GM19463 (cell line): ENCODE results near the gene MGAT4B.
A peak's percentile ranks its signal among the peaks of the same experiment; 100 is the strongest.
"Not testable (repeated sequence)": the region's sequence is repeated elsewhere in the genome, so short reads cannot be mapped to it uniquely, and the experiment has no call there.

Experiments
- ATAC-seq: cut with Tn5 transposase; IDR thresholded peaks from one replicate; pipeline ENCODE4 v1.9.1; 2021; ENCODE audit warnings: mild to moderate bottlenecking, moderate library complexity; ENCODE audit not compliant: unreplicated experiment

The MGAT4B gene

DNA sequence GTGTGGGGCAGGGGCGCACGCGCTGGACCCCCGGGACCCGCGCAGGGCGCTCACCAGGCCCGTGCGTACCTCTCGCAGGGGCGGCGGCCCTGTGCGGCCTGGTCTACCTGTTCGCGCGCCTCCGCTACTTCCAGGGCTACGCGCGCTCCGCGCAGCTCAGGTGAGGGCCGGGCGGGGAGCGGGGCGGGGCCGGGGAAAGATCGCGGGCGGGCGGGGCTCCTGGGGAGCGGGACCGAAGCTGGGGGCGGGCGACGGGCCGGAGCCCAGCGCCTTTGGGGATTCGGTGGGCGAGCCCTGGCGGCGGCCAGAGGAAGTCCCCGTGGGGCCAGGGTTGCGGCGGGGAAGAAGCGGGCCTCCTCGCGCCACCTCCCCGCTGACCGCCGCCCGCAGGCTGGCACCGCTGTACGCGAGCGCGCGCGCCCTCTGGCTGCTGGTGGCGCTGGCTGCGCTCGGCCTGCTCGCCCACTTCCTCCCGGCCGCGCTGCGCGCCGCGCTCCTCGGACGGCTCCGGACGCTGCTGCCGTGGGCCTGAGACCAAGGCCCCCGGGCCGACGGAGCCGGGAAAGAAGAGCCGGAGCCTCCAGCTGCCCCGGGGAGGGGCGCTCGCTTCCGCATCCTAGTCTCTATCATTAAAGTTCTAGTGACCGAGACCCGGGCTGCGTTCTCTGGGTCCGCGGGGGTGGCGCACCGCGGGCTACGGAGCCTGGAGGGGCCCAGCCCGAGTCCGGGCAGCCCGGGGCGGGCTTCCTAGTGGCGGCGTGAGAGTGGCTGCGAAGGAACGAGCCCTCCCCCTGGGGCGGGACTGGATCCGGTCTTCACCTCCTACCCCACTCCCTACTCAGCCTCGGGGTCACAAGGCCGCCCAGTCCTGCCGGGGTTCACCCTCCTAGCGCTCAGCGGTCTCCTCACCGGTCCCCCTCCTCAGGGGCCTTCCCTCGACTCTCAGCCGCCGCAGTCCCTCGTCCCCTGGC, 10.5 kb downstream of the MGAT4B start:
- ATAC-seq, result peak; percentile 73

DNA sequence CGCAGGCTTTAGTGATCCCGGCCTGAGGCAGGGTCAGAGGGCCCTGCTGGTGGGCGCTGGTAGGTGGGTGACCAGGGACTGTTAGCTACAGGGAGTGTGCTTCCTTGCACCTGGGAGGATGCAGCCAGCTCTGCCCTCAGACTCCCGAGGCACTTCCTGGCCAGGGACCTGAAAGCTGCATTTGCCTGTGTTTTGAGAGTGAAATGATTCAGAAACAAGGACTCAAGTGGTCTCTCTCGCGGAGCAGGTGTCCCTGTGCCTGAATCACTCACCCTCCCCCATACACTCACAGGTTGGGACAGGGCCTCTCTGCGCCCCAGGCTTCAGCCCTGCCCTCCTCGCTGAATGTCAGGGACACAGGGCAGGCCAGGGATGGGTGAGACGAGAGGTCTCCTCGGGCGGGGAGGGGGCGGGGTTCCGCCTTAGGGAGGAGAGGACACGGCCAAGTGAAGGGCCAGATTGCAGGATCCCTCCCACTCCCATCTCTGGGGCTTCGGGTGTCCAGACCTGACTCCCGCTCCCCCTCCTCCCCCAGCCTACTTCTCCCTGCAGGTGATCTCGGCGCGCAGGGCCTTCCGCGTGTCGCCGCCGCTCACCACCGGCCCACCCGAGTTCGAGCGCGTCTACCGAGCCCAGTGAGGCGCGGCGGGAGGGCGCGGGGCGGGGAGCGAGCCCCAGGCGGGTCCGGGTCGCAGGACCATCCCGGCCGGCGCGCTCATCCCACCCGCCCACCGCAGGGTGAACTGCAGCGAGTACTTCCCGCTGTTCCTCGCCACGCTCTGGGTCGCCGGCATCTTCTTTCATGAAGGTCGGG, 11.4 kb downstream of the MGAT4B start:
- peak; percentile 1 for ATAC-seq

DNA sequence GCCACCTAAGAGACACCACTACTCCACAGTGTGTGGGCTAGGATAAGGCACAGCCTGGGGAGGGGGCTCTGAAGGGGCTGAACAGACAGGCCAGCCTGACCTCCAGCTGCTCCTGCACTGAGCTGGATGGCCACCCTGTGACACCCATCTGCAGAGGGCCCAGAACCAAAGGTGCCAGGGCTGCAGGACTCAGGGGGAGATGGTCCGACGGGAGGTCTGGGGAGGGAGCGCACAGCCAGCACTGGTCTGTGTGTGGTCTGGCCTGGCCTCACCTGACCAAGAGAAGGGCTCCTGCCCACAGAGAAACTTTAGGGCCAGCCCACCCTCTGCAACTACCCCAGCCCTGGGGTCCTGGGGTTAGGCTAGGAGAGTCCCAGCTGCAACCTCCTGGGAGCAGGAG, 12.1 kb downstream of the MGAT4B start:
- no peak for ATAC-seq

DNA sequence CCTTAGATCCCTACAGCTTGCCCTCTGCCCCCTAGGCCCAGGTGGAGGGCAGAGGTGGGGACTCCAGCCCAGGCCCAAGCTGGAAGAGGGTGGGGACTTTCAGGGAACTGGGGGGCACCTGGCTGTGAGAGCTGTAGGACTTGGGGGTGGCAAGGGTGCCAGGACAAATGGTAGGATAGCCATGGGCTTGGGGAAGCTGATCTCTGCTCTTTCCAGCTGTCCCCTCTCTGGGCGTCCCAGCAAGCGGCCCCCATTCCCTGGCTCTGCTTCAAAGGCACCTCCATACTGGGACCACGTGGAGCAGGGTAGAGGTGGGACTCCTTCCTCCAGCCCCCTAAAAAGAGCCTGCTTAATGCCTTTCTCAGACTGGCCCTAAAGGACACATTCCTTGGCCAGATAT, 12.5 kb downstream of the MGAT4B start:
- ATAC-seq, result no peak

DNA sequence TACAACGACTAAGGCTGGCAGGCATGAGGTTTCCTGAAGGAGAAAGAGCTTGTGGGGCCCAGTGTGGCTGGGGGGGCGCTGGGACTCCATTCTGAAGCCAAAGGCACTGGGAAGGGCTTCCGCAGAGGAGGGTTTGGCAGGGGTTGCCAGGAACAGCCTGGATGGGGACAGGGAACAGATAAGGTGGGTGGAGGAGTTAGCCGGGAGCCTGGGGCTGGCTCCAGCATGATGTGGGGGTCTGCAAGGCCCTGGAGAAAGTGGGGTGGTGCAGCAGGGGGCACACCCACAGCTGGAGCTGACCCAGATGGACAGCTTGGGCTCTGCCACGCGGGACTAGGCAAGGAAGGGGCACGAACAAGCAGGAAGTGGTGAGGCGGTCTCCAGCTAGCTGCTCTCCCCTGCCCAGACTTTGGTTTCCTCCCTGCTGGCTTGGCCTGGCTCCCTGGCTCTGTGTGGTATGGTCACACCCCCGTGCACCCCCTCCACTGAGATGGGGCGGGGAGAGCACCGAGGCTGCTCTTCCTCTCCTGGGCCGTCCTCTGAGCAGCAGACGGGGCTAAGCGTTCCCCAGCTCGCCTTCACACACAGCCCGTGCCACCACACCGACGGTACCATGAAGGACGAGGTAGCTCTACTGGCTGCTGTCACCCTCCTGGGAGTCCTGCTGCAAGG, 13.1 kb downstream of the MGAT4B start, which contains the start of gene LTC4S:
TSS of gene LTC4S (plus strand) at position 519 of the 672 bp plus-strand sequence. CDS start at position 614, 95 bp downstream.
- ATAC-seq, result no peak

DNA sequence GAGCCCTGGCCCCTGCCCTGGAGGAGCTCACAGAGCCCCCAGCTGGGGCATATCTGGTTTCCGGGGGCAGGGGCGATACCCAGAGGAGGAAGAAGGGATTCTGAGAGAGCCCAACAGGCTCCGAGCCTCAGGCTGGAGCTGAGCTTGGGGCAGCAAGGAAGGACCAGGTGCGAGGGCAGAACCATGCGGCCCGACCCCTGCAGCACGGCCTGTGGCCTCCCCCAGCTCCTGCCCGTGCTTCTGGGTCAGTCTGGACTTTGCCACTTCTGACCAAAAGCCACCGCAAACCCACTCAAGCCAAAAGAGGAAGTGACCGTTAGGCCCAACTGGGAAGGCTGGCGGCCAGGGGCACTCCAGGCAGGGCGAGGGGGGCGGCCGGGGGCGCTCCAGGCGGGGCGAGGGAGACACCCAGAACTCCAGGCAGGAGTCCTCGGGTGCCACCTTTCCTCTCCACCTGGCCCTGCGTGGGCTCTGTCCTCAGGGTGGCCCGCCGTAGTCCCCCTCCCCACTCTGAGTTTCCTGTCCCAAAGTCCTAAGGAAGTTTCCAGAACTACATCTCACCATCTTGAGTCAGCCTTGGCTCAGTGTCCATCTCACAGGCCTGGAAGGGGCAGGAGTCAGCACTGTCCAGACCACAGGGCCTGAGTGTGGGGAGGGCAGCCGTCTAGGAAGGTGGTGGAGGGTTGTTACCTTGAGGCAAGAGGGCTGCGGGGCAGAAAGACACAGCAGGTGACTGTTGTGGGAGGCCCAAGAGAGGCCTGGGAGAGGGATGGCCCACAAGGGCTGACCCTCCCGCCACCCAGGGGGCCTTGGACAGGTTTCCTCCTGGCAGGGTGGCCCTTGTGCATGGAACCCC, 13.8 kb downstream of the MGAT4B start:
- no peak for ATAC-seq

DNA sequence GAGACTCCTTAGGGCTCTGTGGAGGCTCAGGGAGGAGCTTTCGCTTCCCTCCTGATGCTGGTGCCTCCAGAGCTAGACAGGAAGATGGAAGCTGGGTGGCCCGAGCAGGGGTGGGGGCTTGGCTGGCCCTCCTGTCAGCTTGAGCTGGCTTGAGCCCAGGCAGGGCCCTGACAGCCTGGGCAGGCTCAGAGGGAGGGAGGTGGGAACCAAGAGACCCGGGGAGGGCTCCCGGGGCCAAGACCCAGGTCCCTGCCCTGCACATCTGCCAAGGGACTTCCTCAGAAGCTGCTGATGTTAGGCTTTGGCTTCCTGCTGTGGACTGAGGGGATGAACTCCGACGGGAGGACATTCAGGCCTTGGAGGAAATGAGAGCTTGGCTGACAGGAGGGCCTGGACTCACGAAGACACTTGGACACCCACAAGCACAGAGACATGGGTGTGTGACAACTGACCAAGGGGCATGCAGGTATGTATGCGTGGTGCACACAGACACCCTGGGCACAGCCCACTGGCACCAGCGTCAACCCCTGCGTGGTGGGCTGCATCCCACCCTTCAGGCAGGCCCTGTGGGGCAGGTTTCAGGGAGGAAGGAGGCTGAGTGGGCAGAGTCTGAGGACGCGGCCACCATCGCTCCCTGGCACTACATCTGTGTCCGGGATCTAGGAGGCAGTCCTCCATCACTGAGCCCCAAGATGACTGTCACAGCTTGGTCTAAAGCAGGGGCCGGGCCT, 14.6 kb downstream of the MGAT4B start:
- ATAC-seq, result no peak

DNA sequence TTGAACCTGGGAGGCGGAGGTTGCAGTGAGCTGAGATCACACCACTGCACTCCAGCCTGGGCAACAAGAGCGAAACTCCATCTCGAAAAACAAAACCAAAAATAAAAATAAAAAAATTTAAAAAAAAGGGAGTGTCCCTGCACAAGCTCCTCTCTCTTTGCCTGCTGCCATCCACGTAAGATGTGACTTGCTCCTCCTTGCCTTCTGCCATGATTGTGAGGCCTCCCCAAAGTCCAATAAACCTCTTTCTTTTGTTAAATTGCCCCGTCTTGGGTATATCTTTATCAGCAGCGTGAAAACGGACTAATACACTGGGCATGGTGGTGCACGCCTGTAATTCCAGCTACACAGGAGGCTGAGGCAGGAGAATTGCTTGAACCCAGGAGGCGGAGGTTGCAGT, 17.4 kb downstream of the MGAT4B start:
- not testable (repeated sequence) for ATAC-seq

DNA sequence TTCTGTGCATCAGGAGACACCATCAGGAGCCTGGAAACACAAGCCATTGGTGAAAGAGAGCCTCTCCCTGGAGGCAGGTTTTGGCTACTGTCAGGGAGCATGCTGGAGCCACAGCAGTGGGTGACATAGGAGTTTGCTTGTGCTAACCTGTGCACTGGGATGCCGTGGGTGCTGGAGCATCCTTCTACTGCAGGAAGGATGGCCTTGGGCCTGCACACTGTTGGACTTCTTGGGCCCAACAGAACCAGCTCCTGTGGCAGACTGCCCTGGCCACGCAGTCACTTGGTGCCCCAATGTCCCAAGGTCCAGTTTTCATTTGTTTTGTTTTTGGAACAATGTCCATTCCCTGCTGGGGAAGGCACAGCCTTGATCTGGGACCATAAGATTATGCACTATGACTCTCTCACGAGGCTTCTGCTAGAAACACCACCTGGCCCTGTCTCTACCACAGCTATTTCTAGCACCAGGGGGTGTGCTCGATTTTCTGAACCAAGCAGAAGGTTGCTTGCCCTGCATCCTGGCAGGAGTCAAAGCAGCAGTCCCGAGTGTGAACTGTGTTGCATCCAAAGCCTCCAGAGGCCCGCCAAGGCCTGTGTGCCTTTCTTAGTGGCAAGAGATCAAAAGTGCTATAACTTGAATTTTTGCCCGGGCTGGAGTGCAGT, 18.3 kb downstream of the MGAT4B start:
- no peak for ATAC-seq

DNA sequence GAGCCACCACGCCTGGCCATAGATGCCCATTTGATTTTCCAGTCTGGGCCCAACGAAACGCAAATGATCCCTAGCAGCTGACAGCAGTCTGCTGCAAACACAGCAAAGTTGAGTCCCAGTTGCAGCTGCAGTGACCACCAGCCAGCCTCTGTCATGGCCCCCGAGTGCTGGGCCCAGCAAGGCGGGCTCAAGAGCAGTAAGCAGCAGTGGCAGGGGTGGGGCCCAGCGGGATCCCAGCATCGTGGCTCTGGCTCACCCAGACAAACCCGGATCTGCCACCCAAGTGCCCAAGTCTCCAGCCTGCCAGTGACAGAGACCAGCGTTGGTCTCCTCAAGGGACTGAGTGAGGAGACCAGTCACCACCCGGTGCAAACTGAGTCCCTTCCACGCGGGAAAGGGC, 19.8 kb downstream of the MGAT4B start:
- no peak for ATAC-seq

DNA sequence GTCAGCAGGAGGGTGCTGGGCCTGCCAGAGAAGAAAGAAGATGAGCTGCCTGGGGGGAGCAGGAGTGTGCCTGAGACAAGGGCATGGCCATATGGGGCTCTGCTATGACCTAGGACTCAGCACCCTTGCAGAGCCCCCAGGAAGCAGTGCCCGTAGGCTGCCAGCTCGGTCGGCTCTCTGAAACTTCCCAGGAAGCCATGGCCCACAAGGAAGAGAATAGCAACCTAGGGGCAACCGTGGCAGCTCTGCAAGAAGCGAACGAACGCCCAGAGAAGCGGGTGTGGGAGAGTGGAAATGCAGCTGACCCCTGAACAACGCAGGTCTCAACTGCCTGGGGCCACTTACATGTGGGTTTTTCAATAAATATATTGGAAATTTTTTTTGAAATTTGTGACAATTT, 23.5 kb downstream of the MGAT4B start:
- no peak for ATAC-seq

DNA sequence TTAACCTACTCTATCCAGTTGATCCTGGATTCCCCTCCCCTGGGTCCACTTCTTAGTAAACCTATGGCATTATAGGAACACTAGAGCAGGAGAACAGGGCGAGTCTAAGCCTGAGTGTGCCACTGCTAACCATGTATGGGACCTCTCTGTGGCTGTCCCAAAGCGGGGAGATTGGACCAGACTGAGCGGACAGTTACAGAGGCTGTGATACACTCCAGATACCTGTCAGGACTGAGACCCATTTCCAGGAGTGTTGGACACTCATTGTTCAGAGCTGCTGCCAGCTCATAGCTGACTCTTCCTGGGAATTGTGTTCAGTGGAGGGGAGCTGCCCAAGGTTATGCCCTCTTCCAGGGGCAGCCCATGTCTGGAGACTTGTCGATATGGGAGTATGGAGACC, 24.8 kb downstream of the MGAT4B start:
- no peak for ATAC-seq

DNA sequence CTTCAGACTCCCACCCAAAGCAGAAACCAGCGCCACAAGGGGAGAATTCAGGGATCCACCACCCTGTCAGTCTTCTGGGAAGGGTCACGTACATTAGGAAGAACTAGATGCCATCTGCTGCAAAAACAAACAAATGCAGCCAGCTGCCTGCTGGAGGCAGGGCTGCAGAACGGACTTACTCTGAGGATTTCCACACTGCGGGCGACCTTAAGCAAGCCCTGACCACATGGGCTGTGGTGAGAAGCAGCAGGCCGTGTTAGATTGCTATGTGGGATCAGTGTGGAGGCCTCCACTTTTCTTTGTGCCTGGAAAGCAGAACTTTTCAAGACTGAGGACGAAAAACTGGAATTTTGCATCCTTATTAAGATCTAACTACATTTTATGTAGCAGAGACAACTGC, 26.3 kb downstream of the MGAT4B start:
- no peak for ATAC-seq

DNA sequence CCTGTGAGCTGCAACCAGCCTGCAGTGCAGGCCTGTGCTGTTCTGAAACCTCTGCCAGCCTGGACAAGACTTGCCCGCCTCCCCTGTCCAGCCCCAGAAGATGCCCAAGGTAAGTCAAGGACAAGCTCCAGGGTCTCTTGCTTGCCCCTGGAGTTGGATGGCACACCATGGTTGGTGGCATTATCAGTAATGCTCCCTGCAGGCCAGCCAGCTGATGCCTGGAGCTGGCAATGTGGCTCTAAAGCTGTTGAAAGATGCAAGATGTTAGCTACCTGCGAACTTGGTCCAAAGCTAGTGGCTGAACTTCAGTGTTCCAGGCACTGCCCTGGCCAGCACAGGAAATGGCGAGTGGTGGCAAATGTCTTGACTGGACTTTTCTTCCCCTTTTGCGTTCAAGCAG, 26.8 kb downstream of the MGAT4B start:
- ATAC-seq, result no peak

DNA sequence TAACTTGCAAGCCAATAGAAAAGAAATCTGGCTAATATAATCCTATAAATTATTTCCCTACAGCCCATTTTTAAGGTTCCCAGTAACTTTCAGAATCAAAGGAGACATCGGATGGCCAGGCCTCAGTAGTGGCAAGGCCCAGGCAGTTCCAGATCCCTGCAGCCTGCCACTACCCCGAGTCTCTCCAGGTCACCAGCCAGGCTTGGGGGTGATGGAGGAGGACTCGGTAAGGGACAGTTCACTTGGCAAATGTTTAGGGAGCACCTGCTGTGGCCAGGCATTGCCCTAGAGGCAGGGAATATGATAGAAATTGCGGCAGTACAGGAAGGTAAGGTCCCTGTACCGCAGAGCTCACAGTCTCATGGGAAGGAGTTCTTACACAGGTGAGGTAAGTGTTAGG, 28.1 kb downstream of the MGAT4B start:
- ATAC-seq, result no peak

DNA sequence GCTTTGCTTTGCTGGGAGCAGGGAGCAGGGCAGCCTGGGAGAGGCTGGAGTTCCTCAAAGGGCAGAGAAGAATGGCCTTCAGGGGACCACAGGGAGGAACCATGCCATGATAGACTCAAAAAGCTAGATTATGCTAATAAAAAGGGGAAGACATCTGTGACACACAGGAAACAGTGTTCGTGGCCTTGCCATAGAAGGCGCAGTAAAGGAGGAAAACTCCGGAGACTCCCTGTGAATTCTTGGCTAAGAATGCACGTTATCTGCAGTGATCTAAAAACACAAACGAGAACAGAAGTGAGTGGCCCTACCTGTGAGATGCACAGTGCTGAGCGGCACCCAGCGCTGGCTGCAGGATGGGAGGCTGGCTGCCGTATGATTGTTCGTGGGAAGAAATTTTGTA, 28.8 kb downstream of the MGAT4B start:
- no peak for ATAC-seq

DNA sequence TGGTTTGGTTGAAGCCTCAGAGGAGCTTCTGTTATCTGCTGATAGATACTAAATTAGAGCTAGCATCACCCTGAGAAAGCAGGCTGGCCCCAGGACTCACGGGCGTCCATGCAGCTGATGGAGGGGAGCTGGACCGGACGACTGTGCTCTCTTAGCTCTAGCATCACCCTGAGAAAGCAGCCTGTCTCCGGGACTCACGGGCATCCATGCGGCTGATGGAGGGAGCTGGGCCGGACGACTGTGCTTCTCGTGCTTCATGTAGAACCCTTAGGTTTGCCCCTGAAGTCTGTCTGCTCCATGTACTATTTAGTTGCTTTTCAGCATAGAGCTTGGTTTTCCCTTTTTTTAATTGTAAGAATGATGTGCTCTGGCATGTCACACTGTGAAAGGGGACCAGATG, 29.2 kb downstream of the MGAT4B start:
- ATAC-seq, result no peak

DNA sequence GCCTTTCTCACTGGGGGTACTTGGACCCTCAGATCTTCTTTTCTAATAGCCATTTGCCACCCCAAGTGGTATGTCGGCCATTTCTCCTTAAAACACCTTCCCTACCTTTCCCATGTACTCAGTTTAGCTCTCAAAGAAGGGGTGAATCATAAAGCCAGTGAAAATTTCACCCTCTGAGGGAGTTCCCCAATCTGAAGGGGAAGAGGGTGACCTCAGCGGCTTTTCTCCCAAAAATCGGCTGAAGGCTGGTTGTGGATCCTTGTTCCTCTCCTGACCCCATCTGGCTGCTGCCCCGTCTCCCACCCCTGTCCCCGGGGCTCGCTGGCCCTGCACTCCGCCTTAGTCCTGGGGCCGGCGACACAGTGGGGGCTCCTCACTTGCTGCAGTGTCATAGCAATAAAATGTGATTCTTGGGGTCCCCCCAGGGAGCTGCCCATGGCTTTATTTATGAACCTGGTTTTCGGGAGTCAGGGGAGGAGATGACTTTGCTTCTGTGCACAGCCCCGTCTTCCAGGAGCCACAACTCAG, 30.2 kb downstream of the MGAT4B start:
- no peak for ATAC-seq

DNA sequence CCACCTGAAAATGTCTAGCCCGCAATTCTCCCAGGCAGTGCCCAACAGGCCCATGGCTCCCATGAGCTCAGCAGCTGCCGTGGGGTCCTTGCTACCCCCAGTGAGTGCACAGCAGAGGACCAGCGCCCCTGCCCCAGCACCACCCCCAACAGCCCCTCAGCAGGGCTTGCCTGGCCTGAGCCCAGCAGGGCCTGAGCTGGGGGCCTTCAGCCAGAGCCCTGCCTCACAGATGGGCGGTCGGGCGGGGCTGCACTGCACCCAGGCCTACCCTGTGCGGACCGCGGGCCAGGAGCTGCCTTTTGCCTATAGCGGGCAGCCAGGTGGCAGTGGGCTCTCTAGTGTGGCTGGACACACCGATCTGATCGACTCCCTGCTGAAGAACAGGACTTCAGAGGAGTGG, 32.2 kb downstream of the MGAT4B start:
- ATAC-seq, result no peak
